ENCODE measurements around the gene CDH4.

CDH4 gene

DNA sequence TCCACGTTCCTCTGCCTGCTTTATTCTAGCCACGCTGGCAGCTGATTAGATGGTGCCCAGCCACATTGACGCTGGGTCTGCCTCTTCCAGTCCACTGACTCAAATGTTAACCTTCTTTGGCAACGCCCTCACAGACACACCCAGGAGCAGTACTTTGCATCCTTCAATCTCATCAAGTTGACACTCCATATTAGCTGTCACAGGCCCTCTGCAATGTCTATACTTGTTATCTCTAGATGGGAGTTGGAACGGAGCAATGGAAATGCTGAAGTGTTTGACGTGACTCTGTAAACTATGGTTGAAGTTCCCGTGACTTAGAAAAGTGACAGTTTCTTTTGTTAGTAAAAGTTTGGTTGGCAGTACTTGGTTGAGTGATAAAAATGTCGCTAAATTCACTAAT lies 291.0 kb downstream of the CDH4 start:
- DNase-seq (ENCODE audit: insufficient read length, low spot score) (no peak), FAIRE-seq (no peak)

DNA sequence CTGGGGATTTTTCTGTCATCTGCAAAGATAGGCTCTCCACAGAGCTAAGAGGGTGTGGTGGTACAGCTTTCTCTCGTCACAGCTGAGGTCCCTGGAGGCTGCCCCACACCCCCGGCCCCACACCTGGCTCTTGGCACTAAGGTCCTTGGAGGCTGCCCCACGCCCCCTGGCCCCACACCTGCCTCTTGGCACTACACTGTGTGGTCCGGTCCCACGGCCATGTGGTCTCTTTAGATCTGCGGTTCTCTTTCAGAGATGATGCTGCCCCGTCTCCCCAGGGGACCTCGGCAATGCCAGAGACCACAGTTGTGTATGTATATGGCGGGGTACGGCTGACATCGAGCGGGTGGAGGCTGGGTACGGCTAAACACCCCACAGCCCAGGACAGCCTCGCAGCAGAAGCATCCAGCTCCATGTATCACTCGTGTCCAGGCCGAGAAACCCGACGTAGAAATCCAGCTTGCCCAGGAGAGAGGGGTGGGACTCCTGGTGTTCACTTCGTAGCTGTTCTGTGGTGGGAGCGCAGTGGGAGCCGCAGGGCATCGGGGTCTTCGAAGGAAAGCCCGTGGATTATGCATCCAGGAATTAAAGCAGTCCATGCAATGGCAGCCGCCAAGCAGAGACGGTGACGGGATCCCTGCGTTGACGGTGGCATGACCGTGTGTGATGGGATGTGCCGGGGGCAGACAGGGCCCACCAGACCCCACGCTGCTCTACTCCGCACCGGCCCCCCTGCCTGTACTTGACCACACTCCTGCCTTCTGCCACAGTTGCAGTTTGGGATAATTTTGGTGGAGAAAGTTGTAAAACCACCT lies 292.1 kb downstream of the CDH4 start:
- FAIRE-seq (no peak), DNase-seq (ENCODE audit: insufficient read length, low spot score) (no peak)

DNA sequence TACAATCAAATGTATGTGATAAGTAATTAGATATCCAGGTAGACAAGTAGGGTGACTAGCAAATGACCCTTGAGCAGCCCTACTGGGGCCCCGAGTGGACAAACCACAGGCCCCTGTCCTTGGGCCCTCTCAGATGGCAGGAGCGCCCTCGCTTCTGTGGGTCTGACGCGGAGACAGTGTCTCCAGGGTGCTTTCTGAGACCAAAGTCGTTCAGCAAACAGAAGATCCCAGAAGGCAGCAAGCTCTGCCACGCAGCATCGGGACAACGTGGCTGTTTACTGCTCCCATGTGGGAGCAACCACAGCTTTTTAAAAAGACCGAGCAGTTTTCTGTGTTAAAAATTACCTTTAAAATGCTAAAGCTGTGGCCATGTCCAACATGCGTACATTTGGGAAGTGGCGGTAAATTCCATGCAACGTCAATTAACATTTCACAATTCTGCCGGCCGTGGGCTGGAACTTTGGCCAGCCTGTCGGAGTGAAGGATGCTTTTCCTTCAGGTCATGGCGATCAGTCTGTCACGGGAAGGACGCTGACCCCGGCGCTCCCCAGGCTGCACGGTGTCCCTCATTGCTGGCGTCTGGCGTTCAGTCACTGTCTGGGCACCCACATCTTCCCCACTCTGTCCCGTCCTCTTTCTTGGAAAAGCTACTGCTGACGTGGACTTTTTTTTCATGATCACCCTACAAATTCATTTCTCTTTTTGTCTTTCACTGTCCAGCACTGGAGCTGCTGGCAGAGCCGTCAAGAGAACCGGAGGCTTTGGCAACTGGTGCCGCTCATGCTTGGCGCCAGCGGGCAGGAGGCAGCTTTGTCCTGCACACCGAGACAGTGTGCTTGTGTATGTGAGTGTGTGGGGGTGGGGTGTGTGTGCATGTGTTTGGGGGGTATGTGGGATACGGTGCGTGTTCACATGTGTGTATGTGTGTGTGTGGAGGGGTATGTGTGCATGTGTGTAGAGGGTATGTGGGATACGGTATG lies 293.1 kb downstream of the CDH4 start:
- FAIRE-seq, result no peak
- no peak for DNase-seq (ENCODE audit: insufficient read length, low spot score)

DNA sequence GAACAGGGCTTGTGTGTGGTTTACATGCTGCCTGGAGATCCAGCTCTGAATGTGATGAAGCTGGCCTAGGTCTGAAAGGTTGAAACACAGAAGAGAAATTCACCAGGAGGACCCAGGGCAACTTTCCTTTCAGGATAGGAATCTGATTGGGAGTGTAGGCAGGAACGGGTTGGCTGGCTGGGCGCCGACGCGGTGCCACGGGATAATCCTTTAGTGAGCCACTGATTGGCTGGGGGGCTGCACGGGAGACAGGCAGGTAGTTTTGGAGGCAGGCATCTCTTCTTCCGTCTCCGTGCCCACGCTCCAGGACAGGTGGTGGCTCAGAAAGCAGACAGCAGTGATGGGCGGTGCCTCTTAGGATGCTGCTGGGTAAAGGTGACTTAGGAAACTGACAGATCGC lies 294.6 kb downstream of the CDH4 start:
- DNase-seq (ENCODE audit: insufficient read length, low spot score), result no peak
- no peak for FAIRE-seq

DNA sequence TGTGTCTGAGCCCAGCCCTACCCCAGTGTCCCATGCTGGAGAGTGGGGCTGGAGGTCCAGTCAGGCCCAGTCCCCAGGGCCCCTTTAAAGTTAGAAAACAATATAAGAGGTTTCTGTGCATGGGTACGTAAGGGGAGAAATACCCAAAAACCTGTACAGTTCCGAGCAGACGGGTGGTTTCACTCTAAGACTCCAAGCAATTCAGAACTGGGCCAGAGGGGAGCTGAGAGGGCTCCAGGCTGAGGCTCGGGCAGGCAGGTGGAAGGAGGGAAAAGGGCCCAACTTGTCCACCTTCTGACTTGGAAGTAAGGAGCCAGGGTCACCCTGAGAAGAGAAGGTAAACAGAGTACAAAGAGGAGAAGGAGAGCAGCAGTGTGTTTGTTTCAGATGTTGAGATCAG lies 296.0 kb downstream of the CDH4 start:
- FAIRE-seq (no peak), DNase-seq (ENCODE audit: insufficient read length, low spot score) (no peak)

DNA sequence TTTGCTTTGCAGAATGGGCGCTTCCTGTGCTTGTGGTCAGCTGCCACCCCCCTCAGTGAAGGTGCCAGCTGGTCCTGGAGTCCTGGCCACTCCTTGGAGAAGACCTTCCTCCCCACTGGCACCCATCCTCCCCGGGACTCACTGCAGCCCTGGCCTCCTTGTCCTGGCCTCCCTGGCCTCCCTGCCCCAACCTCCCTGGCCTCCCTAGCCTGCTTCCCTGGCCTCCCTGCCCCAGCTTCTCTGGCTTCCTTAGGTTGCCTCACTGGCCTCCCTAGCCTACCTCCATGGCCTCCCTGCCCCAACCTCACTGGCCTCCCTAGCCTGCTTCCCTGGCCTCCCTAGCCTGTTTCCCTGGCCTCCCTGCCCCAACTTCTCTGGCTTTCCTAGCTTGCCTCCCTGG lies 297.8 kb downstream of the CDH4 start:
- DNase-seq (ENCODE audit: insufficient read length, low spot score) (no peak), FAIRE-seq (no peak)

DNA sequence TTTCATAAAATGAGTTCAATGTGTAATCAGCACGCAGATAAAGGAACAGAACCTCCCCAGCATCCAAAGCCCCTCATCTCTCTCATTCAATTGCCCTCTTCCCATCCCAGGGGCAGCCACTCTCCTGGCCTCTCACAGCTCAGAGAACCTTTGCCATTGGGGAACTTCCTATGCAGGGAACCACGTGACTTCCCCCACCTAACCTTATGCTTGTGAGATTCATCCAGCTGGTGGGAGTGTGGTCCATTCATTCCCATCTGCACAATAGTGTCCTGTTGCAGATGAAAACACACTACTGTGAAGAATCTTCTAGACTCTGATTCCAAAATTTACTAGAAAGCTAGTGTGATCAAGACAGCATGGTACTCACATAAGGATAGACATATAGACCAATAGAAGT lies 299.3 kb downstream of the CDH4 start:
- FAIRE-seq (no peak), DNase-seq (ENCODE audit: insufficient read length, low spot score) (no peak)

DNA sequence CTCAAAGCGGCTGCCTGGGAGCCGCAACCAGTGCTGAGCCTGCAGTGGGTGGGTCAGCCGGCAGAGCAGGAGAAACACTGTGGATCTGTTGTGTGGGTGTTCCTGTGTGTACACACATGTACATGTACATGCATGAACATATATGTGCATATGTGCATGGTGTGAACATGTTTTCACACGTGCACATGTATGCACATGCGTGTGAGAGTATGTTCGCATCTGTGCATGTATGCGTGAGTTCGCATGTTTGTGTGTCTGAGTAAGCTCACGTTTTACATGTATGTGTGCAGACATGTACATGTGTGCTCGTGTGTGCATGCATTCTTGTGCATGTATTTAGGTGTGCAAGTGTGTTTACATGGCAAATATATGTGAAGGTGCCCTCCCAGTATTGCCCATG lies 302.6 kb downstream of the CDH4 start:
- DNase-seq (ENCODE audit: insufficient read length, low spot score), result no peak
- FAIRE-seq, result no peak

DNA sequence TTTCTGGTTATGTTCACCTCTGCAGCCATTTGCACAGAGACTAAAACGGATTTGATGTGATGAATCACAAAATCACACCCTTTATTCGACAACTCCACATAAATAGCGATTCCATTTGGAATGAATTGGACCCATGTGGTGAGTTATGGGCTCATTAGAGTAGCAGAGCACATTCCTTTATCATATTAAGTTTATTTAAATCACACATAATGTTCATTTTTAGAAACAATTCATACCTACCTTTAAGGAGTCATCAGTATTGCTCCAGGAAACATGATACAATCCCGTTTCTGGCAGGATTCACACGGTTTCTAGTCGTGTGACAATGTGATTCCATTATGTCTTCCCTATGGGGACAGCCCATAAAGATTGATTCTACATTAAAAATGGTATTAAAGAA lies 303.5 kb downstream of the CDH4 start:
- FAIRE-seq (no peak), DNase-seq (ENCODE audit: insufficient read length, low spot score) (no peak)

DNA sequence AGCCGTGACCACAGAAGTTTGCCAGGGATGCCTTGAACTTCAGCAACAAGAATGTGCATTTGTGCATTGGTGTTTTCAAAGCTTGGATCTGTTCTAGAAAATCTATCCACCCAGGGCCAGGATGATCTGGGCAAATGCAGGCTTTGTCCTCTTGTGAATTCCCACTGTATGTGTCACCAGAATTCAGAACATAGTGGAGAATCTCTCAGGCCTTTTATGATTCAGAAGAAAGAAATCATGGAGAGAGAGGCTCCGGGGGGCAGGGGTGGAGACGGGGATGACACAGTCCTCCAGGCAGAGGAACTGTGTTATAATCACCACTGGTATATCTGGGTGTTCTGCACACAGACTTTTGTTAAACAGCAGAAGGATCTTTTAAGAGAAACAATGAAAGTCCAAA lies 304.1 kb downstream of the CDH4 start:
- FAIRE-seq (no peak), DNase-seq (ENCODE audit: insufficient read length, low spot score) (no peak)

DNA sequence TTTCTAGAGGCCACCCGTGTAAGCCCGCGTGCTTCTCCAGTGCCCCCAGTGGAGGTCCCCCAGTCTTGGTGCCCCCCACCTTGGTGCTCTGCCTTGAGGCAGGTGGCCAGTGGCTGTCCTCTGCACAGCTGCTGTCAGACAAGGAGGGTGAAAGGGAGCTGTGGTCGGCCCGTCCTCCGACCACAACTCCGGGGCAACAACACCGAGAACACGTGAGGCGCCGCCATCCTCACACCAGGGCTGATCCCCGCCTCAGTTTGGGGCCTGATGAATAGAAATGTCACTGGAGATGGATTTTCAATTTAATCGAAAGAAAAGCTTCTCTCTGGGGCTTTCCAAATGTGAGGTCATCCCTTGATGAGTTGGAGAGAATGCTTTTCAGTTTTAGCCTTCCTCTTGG lies 304.6 kb downstream of the CDH4 start:
- FAIRE-seq (no peak), DNase-seq (ENCODE audit: insufficient read length, low spot score) (no peak)

DNA sequence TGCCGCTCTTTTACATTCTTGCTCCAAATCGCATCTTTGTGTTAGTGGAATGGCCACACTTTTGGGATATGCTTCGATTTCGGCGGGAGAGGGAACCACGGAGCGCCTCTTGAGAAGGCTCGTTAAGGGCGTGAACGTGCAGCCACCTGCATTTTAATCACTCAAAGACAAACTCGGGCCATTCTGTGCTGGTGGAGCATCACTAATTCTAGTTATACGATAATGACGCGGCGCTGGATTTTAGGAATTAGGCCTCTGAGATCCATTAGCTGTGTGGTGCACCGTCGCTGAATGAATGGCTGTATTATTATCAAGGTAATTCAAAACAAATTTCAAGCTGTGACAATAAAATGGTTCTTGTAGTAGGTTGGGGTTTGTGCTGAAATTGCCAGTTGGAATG lies 305.6 kb downstream of the CDH4 start:
- FAIRE-seq (no peak), DNase-seq (ENCODE audit: insufficient read length, low spot score) (no peak)

DNA sequence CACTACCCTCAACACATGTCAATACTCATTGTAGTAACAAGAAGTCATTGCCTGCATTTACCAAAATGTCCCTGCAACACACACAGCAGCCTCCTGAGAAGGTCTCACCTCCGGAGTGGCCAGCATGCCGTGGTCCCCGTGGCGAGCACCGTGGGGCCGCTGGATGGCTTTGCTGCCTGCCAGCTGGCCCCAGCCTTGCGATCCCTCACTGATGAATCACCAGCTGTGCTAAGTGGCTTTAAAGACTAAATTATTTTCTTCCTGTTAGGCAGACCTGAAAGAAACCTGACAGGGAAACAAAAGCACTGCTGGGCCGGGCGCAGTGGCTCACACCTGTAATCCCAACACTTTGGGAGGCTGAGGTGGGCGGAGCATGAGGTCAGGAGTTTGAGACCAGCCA lies 306.7 kb downstream of the CDH4 start:
- DNase-seq (ENCODE audit: insufficient read length, low spot score), result no peak
- no peak for FAIRE-seq

DNA sequence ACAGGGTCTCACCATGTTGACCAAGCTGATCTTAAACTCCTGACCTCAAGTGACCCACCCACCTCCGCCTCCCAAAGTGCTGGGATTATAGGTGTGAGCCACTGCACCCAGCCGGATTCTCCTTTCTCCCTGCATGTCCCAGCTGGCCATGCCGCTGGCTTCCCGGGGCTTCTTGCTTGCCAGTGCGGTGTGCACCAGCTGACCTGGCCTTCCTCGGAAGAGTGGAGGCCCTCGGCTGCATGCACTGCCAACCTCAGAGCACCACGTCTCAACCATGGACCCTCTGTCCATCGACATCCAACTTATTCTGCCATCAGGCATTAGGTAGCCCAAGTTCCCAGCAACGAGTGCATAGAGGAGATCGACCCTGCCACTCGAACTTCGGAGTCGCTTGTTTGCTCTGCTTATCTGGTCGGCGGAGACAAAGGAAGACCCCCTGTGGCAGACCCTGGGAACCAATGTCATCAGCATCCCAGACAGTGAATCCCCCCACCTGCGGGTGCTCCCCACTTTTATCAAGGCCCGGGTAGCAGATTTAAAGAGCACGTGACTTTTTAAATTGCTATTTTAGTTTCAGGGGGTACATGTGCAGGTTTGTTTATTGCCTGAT lies 307.8 kb downstream of the CDH4 start:
- FAIRE-seq (no peak), DNase-seq (ENCODE audit: insufficient read length, low spot score) (no peak)

DNA sequence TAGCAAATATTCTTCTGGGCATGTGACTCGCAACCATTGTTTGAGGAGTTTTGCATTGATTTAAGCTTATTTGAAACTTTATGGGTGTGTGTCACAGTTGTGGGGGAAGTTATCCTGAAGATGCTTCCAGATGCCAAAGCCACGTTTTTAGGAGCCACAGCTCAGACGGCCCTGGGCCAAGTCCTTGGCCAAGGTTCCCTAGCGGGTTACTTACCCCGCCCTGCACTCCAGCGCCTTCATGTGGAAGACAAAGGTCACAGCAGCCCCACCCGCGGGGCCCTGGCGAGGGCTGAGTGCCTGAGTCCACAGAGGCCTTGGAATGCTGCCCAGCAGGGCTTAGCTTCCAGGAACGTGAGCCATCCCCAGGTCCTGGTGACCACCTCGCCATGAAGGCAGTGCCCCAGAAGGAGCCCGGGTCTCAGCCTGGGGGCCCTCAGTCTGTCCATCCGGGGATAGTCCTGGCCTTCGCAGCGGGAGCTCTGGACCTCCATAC lies 308.3 kb downstream of the CDH4 start:
- FAIRE-seq (no peak), DNase-seq (ENCODE audit: insufficient read length, low spot score) (no peak)

DNA sequence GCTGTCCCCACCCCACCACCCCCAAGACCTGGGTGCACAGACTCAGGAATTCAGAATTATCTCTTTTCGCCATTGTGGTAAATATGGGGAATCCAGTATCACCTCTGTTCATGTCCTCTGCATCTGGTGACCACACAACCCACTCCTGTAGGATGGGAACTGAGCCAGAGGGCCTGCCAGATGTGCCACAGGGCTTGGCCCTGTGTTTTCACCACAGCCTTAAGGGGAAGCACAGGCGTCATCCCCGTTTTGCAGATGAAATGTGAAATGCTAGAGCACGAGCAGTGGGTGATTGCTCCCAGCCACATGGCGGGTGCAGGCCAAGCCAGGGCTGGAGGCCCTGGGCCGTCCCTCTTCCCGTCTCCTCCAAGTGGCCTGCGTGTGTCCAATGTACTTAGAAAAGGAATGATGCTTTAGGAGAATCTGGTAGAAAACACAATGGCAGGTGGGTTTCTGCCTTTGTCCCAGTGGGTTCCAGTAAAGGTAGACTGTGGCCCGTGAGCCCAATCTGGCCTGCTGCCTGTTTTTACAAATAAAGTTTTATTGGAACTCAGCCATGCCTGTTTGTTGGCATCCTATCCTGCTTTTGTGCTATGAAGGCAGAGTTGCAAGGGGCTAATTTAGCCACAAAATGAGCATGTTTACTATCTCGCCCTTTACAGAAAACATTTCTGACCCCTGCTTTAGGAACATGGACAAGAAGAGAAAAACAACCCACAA lies 309.2 kb downstream of the CDH4 start:
- FAIRE-seq, result no peak
- DNase-seq (ENCODE audit: insufficient read length, low spot score), result no peak

DNA sequence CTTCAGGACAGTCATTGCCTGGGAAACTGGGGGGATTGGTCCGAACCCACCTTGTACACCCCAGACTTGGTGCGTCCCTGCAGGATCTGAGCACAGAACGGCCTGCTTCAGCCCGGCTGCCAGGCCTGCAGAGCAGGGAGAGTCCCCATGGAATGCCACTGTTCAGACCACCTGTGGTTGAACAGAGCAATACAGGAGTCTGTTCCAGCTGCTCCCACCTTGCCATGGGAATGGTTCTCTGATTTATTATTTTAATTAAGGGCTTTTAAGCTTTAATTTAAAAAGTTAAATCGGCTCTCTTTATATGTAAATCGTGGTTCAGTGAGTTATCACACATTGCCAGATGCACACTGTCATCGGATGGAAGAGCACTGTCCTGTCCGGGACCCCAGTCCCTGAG lies 310.4 kb downstream of the CDH4 start:
- no peak for DNase-seq (ENCODE audit: insufficient read length, low spot score)
- no peak for FAIRE-seq

DNA sequence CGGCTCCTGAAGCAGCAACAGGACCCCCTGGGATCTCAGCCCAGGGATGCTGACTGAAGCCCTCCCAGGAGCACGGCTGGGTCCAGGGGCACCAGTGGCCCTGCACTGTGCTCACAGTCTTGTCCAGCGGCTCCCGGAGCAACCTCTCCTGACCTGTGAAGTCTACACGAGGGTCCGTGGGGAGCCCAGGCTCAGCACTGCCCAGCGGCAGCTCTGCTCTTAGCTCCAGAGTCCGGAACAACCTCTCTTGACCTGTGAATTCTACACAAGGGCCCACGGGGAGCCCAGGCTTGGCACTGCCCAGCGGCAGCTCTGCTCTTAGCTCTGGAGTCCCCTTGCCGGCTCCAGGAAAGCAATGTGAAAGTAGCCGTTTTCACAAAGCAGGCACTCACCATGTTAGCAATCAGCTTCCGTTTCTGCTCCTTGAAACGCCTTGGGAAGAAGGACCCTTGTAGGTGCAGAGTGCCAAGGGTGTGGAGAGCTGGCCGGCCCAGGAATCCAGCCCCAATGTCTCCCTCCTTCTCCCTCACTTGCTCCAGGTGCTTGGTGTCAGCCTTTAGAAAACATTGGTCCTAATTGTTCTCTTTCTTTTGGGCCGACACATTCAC lies 310.9 kb downstream of the CDH4 start:
- DNase-seq (ENCODE audit: insufficient read length, low spot score) (no peak), FAIRE-seq (no peak)

DNA sequence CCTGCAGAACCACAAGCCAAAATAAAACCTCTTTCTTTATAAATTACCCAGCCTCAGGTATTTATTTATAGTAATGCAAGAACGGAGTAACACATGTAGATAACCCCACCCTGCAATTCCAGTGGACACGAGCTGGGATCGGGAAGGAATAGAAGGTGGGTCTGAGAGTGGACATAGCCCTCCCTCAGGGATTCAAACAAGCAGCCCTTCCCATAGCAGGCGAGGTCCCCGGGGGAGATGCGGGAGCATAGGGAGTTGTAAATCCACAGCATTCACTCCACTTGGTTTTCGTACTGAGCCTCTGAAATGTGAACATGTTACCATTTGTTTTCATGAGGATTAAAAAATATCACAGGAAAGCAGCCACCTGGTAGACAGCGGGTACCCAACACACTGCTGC lies 312.6 kb downstream of the CDH4 start:
- DNase-seq (ENCODE audit: insufficient read length, low spot score), result no peak
- FAIRE-seq, result no peak

DNA sequence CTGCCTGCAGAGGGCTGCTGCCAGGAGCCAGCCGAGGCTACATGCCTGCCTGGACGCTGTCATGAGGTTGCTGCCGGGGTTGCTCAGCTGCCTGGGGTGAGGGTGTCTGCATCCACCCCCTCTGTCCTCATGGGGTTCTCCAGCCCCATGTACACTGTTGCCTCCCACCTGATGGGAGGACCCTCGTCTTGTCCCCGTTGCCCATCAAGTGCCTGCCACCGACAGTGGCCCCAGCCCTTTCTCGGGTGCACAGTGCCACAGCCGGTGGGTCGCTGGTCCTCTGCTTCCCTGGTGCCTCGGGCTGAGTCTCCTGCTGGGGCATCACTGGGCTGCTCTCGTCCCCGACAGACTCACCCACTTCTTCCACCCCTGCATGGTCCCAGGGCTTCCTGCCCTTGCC lies 313.7 kb downstream of the CDH4 start:
- DNase-seq (ENCODE audit: insufficient read length, low spot score) (no peak), FAIRE-seq (no peak)

All from GM19239 (cell line).